GM18907 (cell line): Measurements from ENCODE around the gene ARHGEF28.

Experiments used
- ATAC-seq: cut with Tn5 transposase; IDR thresholded peaks from one replicate; pipeline ENCODE4 v1.9.1; 2021; ENCODE audit warnings: mild to moderate bottlenecking, moderate library complexity; ENCODE audit not compliant: unreplicated experiment

ARHGEF28 gene

DNA sequence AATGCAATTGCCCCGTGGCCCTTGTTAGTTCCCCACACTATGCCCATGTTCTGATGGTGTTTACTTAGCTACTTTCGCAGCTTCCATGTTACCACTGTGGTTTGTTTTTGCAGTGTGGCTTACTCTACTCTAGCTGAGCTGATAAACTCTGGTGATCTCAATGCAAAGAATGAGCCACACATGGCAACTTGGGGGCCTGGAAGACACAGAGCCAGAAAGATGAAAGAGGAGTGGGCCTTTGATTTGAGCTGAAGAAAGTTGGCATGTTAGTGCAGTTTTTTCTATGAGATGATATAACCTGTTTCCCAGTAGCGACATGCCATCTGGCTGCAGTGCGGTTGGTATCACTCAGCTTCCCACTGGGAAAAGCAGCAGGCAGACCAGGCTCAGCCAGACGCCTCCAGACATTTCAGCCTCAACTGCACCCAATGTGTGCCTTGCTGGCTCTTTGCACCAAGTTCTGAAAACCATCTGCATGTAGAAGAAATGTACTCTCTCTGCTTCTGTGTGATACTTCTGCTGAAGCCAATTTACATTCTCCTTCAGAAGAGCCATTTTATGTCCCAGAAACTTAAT, 329.4 kb downstream of the ARHGEF28 start:
- ATAC-seq = no peak

DNA sequence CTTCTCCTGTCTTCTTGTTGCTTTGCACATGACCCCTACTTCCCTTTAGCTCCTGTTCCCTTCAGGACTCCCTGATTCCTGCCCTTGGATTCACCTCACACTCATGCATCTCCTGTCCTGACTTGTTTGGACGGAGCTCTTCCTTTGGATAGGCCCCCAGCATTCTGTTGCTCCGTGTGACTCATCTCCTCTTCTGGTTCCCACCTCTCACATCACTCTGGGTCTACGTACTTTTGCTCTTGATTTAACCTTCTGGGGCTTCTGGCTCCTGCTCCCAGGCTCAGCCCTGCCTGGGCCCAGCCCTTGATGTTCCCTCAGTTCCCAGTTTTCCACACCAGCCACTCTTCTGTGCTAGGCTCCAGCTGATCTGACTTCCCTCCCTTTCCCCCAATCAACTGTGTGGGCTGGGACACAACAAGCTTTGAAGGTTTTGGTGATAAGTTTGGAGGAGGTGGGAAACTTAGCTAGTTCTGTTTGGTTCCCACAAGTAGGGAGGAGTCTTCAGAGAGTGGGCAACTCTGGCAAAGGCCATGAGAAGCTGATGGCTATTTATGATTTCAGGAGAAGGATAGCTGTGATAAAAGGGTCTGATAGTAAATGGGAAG, 331.5 kb downstream of the ARHGEF28 start:
- ATAC-seq = no peak

DNA sequence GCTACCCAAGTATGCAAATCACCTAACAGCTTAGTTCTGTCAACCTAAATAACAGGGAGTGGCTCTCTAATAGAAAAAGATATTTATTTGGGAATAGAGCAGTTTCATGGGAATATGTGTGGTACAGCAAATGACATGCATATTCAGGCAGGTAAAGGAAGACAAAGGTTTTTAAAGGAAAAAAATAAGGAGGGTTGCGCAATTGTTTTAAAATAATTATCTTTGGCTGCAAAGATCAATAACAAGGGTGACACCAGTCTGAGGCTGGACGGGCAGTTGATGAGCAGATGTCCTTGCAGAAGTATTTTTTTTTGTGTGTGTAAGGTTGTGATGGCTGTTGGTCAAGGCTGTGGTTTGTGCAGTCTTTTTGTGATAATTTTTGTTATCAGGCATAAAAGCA, 332.0 kb downstream of the ARHGEF28 start:
- ATAC-seq = no peak

DNA sequence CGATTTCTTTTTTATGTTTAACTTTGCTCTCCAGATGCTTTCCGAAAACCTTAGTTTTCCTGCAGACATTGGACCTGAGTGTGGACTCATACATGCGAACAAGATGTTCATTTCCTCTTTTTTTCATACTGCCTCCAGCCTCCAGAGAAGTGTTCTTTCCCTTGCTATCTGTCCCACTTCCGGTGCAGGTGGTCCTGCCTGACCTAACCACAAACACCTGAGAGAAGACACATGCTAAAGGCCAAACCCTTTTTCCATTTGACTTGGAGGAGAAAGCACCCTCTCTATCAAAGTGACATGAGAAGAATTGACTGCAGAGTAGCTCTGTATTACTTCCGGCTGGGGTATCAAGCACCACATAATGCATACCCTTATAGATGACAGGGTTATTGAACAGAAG, 334.0 kb downstream of the ARHGEF28 start:
- ATAC-seq = peak; percentile 83

DNA sequence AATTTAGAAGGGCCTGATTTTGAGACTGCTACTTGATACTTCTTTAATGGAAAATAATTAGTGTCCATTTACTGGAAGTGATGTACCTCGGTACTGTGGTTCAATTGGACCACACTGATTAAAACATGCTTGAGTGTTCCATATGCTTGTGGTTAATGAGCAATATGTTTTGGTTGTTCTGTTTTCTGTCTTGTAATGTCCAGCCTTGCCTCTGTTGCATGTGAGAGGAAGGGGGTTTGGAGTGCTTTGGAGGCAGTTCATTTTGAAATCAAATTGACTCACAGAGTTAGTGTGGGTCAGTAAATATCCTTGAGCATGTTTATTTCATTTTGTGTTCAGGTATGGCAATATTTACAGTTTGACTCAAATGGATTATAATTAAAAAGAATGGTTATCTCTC, 334.4 kb downstream of the ARHGEF28 start:
- ATAC-seq = peak; percentile 19

DNA sequence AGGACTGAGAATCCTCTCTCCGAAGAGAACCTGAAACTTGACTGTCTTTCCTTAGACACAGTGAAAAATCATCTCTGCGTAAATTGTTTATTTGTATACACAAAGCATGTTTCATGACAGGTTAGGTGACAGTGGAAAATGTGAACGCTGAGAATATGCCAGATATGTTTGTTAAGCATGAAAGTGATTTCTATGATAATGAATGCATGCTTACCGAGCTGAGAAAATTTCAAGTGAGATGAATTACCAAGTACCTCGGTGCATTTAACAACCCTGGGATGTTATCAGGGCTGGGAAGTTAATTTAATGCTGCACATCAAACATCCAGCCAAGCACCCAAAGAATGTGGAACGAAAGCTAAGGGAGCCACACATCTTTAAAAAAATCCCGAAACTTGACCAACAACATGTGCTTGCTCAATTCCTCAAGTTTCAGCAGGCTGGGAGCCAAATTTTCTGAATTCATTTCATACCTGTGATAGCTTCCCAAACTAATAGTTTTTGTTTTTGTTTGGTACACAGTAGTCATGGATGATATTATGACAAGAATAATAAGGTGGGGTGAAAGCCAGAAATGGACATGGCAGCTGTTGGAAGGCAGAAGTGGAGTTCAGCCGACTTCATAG, 336.9 kb downstream of the ARHGEF28 start:
- ATAC-seq = no peak

DNA sequence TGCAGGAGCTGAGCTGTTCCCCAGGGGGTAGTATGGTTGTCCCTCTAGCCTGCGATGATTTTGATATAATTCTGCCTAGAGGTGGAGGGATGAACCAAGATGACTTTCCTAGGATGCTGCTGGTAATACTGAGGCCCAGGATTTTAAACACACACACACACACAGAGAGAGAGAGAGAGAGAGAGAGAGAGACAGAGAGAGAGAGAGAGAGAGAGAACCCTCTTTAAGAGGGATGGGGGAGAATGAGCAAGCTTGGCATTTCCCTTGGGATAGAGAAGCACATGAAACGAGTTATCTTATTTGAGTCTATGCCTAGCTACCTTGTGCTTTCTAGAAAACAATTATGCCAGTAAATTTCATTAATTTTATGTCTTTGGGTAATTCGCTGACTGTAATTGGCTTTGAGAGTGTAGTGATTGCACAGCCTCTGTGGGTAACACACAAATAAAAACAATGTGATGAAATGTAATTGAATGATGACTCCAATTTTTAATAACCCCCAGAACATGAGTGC, 338.4 kb downstream of the ARHGEF28 start:
- ATAC-seq = no peak

DNA sequence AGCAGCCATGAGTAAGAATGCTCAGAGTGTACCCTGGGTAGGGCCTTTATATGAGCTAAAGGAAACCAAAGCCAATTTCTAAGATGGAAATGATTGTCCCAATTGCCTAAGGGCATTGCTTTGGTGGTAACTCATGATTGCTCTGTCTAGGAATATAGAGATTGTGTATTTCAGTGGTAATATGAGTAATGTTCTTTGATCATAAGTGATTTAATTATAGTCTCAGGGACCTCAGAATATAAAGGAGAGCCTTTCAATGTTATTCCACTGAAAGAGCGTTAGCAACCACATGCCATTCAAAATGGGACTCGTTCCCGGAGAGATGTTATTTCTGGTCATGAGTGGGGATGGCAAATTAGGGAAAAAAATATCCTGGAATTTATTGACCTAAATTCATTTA, 340.5 kb downstream of the ARHGEF28 start:
- ATAC-seq = no peak

DNA sequence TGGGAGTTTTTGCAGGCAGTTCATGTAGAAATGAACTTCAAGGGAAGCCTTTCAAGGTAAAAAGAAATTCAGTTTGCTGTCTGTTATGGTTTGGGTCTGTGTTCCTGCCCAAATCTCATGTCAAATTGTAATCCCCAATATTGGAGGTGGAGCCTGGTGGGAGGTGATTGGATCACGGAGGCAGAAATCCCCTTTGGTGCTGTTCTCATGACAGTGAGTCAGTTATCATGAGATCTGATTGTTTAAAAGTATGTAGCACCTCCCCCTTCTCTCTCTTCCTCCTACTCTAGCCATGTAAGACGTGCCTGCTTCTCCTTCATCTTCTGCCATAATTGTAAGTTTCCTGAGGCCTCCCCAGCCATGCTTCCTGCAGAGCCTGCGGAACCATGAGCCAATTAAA, 341.4 kb downstream of the ARHGEF28 start:
- no peak for ATAC-seq

DNA sequence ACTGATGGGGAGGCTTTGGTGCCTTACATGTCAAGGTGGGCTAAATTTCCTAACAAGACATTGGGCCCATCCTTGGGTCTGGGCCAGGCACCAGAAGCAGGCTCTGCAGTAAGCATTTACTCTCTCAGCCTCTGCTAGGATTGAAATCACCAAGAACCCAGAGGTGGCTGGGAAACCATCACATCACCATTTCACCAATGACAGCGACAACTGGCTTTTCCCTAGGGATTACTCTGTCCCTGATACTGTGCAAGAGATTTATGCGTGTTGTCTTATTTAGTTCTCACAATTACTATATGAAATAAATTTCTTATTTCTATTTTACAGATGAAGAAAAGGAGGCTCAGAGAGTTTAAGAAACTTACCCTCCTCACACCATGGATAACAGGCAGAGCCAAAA, 342.2 kb downstream of the ARHGEF28 start:
- ATAC-seq = no peak

DNA sequence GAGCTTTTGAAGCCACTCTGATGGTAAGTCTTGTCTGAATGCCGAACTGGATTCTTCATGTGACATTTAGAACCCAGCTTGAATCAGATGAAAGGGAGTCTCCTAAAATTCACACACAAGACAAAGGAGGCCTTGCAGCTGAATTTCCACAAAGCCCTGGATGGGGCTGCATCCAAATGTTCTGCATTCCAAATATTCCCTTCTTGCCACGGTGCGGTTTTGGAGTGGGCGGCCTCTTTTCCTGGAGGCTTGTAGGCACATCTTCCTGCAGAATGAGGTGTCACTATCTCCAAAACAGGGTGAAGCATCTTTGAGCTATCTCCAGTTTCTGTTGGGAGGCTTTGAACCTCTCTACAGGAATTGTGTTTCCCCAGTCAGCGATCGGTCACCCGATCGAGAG, 342.7 kb downstream of the ARHGEF28 start:
- ATAC-seq = no peak

DNA sequence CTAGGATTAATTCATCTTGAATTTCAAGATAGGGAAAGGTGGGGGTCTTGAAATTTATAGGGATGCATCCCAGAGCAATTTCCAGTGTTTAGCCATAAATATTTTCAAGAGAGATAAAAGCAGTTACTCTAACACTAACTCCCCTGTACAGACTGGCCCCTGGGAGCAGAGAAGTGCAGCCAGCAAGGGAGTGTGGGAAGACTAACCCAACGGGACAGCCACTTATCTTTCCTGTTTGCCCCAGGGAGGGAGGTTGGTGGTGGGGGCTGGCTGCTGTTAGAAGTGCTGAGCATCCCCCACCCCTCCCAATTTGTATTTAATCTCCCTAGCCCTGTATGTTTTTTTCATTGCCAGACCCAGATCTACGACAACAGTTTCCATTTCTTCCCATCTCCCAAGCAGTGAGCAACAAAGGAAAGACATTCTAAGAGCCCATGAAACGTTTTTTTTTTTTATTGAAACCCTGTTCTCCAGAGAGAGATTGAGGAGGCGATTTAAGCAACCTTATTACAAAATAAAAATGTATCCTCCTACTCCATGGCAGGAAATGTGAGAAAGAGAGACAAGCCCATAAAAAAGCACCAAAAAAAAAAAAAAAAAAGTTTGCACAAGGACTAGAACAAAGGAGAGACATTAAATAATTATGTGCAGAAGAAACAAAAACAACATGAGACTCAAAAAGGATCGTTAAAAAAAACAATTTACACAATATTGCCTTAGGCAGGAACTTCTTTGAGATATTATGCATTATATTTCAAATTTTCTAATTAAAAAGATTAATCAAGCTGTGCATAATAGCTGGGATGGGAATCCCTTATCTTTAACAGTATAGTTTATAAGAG, 343.4 kb downstream of the ARHGEF28 start:
- no peak for ATAC-seq

DNA sequence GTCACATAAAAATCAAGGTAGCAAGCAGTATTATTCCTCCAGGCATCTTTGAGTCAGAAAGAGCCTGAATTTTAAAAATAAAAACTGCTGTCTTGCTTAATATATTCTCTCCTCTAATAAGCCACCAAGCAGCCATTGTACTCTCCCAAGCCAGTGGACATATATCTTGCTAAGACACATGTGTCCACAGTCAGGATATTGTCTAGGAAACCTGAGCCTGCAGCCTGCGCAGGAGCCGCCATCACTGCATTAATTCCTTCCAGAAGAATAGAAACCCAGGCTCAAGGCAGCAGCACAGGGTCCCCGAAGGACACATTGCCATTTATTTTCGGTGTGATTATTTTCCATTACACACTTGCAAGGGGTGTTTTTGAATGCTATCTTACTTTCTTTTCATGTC, 345.3 kb downstream of the ARHGEF28 start:
- ATAC-seq = no peak

DNA sequence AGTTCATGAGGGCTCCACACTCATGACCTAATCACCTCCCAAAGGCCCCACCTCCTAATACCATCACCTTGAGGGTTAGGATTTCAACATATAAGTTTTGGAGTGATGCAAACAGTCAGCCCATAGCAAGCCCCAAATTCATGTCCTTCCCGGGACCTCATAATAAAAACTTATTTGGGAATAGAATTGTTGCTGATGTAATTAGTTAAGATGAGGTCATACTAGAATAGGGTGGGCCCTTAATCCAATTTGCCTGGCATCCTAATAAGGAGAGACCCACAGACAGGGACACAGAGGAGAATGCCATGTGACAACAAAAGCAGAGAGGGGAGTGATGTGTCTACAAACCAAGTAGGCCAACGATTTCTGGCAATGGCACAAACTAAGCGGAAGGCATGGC, 347.1 kb downstream of the ARHGEF28 start:
- ATAC-seq = no peak

DNA sequence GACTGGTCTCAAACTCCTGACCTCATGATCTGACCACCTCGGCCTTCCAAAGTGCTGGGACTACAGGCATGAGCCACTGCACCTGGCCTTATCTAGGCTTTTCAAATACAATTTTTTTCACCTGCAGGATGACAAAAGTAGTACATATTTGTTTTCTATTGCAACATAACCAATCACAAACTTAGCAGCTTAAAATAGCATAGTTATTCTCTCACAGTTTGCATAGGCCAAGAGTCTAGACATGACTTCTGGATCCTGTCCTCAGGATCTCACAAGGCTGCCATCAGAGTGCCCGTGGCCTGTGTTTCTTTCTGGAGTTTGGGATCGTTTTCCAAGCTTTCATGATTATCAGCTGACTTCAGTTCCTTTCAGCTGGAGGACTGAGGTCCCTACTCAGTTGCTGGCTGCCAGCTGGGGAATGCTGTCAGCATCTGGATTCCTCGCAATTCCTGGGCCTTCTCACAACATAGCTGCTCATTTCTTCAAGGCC, 348.9 kb downstream of the ARHGEF28 start:
- no peak for ATAC-seq

DNA sequence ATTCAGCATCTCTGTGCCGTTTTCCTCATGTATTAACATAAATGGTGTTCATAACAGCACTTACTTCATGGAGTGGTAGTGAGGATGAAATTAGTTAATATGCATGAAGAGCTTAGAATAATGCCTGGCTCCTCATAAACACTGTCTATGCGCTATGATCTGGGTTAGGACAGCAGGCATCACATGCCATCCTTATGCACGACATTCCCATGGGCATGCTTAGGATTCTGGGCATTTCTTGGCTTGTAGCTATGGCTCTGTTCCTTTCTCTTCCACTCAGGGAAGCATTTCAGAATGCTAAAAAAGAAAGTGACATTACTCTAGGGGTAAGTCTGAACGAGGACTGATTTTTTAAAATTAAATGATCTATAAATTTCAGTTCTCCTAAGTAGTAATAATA, 349.8 kb downstream of the ARHGEF28 start:
- no peak for ATAC-seq

DNA sequence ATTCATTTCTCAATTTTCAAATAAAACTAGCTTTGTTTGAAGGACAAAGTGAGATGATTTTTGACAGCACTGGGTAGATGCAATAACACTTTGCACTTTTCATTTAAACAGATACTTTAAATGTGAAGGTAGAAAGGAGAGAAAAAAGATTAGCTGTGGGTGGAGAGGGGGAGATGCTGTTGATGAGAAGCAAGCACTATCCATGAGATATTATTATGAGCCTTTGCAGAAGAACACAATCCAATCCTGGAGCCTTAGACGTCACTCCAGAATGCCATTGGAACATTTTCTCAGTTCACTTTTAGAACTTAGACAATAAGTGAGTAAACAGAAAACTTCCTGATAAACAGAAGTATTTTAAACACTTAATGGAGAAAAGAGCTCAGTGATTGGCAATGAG, 351.1 kb downstream of the ARHGEF28 start:
- ATAC-seq = no peak

DNA sequence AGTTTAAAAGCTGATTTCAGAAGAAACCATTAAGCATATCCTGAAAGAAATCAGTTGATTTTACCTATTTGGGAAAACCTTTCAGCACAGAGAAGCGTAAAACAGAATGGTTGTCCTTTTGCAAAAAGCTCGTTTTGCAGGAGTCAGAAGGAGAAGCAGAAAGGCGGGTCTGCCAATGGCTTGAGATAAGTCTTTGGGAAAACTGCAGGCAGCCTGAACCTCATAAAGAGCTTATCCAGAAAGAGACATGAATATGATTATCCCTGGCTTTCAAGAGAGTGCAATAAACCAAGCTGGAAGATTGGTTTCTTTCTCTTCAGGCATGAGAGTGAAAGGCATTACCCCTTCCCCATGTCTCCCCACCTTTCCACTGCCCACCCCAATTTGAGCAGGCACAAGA, 353.3 kb downstream of the ARHGEF28 start:
- ATAC-seq = no peak

DNA sequence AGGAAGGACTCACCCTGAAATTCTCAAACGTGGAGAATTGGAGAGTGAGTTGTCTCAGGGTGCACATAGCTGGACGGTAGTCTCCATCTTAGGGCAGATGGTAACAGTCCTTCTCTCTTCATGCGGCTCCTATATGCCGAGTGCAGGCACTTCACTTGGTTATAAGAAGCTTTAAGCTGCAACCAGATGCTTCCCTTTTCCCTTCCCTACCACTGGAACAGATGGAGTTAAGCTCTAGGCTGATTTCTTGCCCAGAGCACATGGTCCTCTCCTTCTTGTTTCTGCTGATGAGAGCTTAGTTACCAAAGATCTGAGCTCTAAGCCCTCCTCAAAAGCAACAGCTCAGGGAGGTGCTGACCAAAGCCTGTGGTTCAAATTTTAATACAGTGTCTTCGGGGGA, 355.7 kb downstream of the ARHGEF28 start:
- ATAC-seq = no peak

DNA sequence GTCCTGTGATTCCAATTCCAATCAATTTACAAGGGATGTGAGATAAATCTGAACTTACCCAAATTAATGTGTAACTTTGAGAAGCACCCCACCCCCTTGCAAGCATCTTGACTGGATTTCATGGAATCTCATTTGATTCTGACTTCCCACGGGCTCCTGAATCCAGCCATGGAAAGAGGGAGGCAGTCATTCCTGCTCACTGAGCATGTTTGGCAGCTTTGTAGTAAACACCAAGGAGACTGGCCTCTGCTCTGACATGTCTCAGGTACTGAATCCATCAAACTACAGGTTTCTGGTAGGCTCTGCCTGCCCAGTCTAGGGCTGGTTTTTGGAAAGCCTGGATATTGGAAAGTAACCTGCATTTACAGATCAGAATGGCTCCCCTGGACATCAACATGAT, 357.6 kb downstream of the ARHGEF28 start:
- no peak for ATAC-seq

DNA sequence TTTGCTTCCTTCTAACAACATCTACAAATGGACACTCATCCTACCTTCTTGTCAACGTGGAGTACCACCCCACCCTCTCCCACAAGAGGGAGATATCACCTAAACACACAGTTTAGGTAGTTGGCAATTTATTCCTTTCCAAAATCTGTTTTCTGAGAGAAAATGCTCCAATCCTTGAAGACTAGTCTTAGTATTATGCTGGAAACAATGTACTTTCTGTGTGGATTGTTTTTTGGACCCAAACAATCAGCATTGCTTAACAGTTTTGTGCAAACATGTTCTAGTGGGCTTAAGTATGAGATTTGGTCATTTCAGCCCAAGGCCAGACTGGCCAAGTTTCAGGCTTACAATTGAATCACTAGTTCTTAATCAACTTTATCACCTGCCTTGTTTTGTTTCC, 359.1 kb downstream of the ARHGEF28 start:
- no peak for ATAC-seq
